ENCODE results near the gene ODAD4. TPM values are rescaled to one million over a fixed set of nuclear protein-coding genes. Genes with fewer than 3 reads are reported as not detected.

The ODAD4 gene
- total RNA-seq, 1 donor from 2014 or later, result 1.0 TPM

DNA sequence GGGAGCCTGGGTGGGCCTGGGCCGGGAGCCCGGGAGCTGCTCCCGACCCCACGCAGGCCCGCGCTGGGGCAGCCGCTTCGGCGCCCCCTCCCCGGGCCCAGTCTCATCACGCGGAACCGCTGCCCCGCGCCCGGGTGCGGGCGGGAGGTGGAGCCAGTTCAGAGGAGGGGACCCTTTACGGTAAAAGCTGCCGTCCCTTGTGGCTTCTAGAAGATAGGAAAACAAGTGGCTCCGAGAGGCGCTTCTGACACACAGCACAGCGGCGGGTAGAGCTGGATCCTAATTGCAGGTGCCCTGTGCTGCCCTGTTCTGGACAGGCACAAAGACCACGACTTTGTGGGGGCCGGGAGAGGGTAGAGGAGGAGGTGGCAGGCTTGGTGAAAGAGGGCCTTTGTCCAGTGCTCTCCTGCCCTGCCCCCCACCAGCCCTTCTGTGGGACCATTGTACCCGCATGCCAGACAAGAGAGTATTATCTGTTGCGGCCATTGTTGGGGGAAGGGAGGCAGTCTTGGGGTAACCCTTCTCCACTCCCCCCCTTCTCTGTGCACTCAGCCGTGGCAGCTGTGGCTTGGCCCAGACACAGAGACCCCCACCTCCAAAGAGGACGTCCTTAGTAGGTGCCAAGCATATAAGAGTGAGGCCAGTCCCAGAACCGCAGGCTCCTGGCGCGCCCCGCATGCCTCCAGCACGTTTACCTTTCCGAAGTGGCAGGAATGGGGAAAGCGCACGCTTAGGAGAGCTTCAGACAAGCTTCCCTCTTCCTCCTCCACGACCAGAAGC, 36.9 kb downstream of the ODAD4 start:
- no peaks in the 10 kb centered on the region for H3K27me3 ChIP-seq (ENCODE audit: control insufficient read depth in 3 of 3, insufficient read depth in 3 of 3, low read length in 3 of 3)
- H3K27ac ChIP-seq (ENCODE audit: low read depth, low read length), result peak overlapping the region; percentile 81
- peak overlapping the region; percentile 81 to 83 (median 82) for H3K4me3 ChIP-seq (ENCODE audit: low read length in 3 of 3)
- H3K36me3 ChIP-seq (ENCODE audit: control insufficient read depth in 3 of 3, insufficient read depth in 3 of 3, low read length in 3 of 3), result peaks cover 9 to 25% (median 18%) of the 10 kb centered on the region in 3 donors
- peaks cover 45 to 50% (median 49%) of the 10 kb centered on the region in 3 donors for H3K4me1 ChIP-seq (ENCODE audit: control insufficient read depth in 3 of 3, insufficient read depth in 3 of 3, low read length in 3 of 3)
- H3K9me3 ChIP-seq (ENCODE audit: control insufficient read depth in 3 of 3, low read length in 3 of 3), result no peaks in the 10 kb centered on the region
- H3K9ac ChIP-seq (ENCODE audit: low read depth in 1 of 3, low read length in 3 of 3), result peak overlapping the region; percentile 92 to 95 (median 92)

DNA sequence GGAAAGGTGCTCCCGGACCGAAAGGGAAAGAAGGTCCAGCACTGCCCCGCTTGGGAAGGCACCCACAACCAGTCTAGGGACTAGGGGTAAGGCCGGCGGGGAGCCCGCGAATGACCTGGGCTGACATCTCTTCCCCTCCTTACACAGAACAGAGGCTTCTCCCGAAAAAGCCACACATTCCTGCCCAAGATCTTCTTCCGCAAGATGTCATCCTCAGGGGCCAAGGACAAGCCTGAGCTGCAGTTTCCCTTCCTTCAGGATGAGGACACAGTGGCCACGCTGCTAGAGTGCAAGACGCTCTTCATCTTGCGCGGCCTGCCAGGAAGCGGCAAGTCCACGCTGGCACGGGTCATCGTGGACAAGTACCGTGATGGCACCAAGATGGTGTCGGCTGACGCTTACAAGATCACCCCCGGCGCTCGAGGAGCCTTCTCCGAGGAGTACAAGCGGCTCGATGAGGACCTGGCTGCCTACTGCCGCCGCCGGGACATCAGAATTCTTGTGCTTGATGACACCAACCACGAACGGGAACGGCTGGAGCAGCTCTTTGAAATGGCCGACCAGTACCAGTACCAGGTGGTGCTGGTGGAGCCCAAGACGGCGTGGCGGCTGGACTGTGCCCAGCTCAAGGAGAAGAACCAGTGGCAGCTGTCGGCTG, 37.6 kb downstream of the ODAD4 start:
- Histone ChIP-seq H3K27me3 (ENCODE audit: control insufficient read depth in 3 of 3, insufficient read depth in 3 of 3, low read length in 3 of 3) (no peaks in the 10 kb centered on the region), H3K4me1 (ENCODE audit: control insufficient read depth in 3 of 3, insufficient read depth in 3 of 3, low read length in 3 of 3) (peaks cover 45 to 50% (median 49%) of the 10 kb centered on the region in 3 donors), H3K9me3 (ENCODE audit: control insufficient read depth in 3 of 3, low read length in 3 of 3) (no peaks in the 10 kb centered on the region), H3K36me3 (ENCODE audit: control insufficient read depth in 3 of 3, insufficient read depth in 3 of 3, low read length in 3 of 3) (peaks cover 10 to 29% (median 25%) of the 10 kb centered on the region in 3 donors), H3K4me3 (ENCODE audit: low read length in 3 of 3) (peak overlapping the region; percentile 43 to 83 (median 82)), H3K27ac (ENCODE audit: low read depth, low read length) (peak overlapping the region; percentile 81), H3K9ac (ENCODE audit: low read depth in 1 of 3, low read length in 3 of 3) (peak overlapping the region; percentile 33 to 95 (median 92))

DNA sequence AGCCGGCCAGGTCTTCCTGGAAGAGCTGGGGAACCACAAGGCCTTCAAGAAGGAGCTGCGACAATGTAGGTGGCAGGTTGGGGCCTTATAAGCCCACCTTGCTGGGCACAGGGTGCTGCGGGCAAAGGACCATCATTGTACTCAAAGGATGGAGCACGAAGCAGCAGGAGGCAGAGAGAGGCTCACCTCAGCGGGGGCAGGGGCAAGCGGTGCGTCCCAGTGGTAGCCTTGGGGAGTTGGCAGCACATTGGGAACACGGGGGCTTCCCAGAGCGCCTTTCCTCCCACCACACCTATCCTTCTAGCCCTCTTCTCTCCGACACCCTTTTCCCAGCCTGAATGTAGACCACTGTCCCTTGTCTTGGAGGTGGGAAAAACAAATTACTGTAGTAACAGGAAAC, 38.3 kb downstream of the ODAD4 start:
- Histone ChIP-seq H3K9ac (ENCODE audit: low read depth in 1 of 3, low read length in 3 of 3) (no peak overlapping the region), H3K27me3 (ENCODE audit: control insufficient read depth in 3 of 3, insufficient read depth in 3 of 3, low read length in 3 of 3) (no peaks in the 10 kb centered on the region), H3K9me3 (ENCODE audit: control insufficient read depth in 3 of 3, low read length in 3 of 3) (no peaks in the 10 kb centered on the region), H3K4me1 (ENCODE audit: control insufficient read depth in 3 of 3, insufficient read depth in 3 of 3, low read length in 3 of 3) (peaks cover 50 to 56% (median 54%) of the 10 kb centered on the region in 3 donors), H3K36me3 (ENCODE audit: control insufficient read depth in 3 of 3, insufficient read depth in 3 of 3, low read length in 3 of 3) (peaks cover 16 to 32% (median 26%) of the 10 kb centered on the region in 3 donors), H3K27ac (ENCODE audit: low read depth, low read length) (no peak overlapping the region), H3K4me3 (ENCODE audit: low read length in 3 of 3) (no peak overlapping the region)

- Histone ChIP-seq H3K27ac (ENCODE audit: low read depth, low read length) (no peak overlapping the region), H3K9me3 (ENCODE audit: control insufficient read depth in 3 of 3, low read length in 3 of 3) (no peaks in the 10 kb centered on the region), H3K4me3 (ENCODE audit: low read length in 3 of 3) (no peak overlapping the region), H3K36me3 (ENCODE audit: control insufficient read depth in 3 of 3, insufficient read depth in 3 of 3, low read length in 3 of 3) (peaks cover 36 to 55% (median 44%) of the 10 kb centered on the region in 3 donors), H3K9ac (ENCODE audit: low read depth in 1 of 3, low read length in 3 of 3) (peak overlapping the region in 1 of 3 donors; percentile 8), H3K4me1 (ENCODE audit: control insufficient read depth in 3 of 3, insufficient read depth in 3 of 3, low read length in 3 of 3) (peaks cover 55 to 69% (median 67%) of the 10 kb centered on the region in 3 donors), H3K27me3 (ENCODE audit: control insufficient read depth in 3 of 3, insufficient read depth in 3 of 3, low read length in 3 of 3) (no peaks in the 10 kb centered on the region)
Measured at GRCh38 chr17:41970901-41971331, 40.5 kb downstream of the ODAD4 start.

GRCh38 chr17:41971721-41972523, 41.5 kb downstream of the ODAD4 start:
- Histone ChIP-seq H3K36me3 (ENCODE audit: control insufficient read depth in 3 of 3, insufficient read depth in 3 of 3, low read length in 3 of 3) (peaks cover 45 to 65% (median 53%) of the 10 kb centered on the region in 3 donors), H3K4me3 (ENCODE audit: low read length in 3 of 3) (peak overlapping the region in 2 of 3 donors; percentile 24 to 29), H3K9me3 (ENCODE audit: control insufficient read depth in 3 of 3, low read length in 3 of 3) (no peaks in the 10 kb centered on the region), H3K4me1 (ENCODE audit: control insufficient read depth in 3 of 3, insufficient read depth in 3 of 3, low read length in 3 of 3) (peaks cover 50 to 67% (median 66%) of the 10 kb centered on the region in 3 donors), H3K9ac (ENCODE audit: low read depth in 1 of 3, low read length in 3 of 3) (peak overlapping the region in 2 of 3 donors; percentile 66 to 80), H3K27me3 (ENCODE audit: control insufficient read depth in 3 of 3, insufficient read depth in 3 of 3, low read length in 3 of 3) (no peaks in the 10 kb centered on the region), H3K27ac (ENCODE audit: low read depth, low read length) (peak overlapping the region; percentile 84)

DNA sequence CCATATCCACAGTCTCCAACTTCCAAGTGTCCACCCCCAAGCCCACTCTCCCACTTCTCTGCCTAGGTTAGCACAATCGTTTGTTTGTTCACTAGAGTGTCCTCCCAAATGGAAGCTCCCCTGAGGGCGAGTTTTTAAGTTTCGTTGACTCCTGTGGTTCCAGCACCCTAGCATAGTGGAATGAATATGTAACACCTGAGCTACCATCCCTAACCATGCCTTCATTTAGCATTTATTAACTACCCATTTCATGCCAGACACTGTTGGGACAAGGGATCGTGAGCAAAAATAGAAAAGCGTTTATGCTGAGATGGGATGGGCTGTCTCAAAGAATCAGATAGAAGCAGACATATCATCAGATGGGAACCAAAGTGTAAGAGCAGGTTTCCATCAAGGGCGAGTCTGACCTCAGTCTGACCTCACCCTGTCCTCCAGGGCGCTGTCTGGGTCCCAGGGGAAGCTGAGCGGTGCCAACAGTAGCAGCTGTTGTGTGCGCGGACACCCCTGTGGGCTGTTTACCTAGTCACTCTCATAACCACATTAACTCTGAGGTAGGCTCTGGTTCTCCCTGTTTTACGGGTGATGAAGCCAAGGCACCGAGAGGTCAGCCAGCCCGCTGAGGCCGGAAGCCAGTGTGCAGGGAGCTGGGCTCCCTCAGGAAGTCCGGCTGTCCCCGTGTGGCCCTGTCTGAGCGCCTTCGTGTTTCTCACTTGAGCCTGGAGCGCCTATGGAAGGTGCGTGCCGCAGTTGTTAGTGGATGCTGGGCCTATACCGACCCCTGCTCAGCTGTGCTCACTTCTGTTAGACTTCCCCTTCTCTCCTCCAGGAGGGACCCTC, 42.4 kb downstream of the ODAD4 start:
- Histone ChIP-seq H3K4me3 (ENCODE audit: low read length in 3 of 3) (peak overlapping the region; percentile 24 to 58 (median 35)), H3K9me3 (ENCODE audit: control insufficient read depth in 3 of 3, low read length in 3 of 3) (no peaks in the 10 kb centered on the region), H3K4me1 (ENCODE audit: control insufficient read depth in 3 of 3, insufficient read depth in 3 of 3, low read length in 3 of 3) (peaks cover 45 to 60% (median 59%) of the 10 kb centered on the region in 3 donors), H3K36me3 (ENCODE audit: control insufficient read depth in 3 of 3, insufficient read depth in 3 of 3, low read length in 3 of 3) (peaks cover 52 to 70% (median 62%) of the 10 kb centered on the region in 3 donors), H3K27me3 (ENCODE audit: control insufficient read depth in 3 of 3, insufficient read depth in 3 of 3, low read length in 3 of 3) (no peaks in the 10 kb centered on the region), H3K27ac (ENCODE audit: low read depth, low read length) (peak overlapping the region; percentile 84), H3K9ac (ENCODE audit: low read depth in 1 of 3, low read length in 3 of 3) (peak overlapping the region; percentile 58 to 80 (median 71))

DNA sequence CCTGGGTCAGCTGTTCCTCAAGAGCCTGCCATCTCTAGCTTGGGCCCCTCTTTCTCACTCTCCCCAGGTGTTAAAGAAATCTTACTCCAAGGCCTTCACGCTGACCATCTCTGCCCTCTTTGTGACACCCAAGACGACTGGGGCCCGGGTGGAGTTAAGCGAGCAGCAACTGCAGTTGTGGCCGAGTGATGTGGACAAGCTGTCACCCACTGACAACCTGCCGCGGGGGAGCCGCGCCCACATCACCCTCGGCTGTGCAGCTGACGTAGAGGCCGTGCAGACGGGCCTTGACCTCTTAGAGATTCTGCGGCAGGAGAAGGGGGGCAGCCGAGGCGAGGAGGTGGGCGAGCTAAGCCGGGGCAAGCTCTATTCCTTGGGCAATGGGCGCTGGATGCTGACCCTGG, 43.0 kb downstream of the ODAD4 start:
- H3K4me3 ChIP-seq (ENCODE audit: low read length in 3 of 3), result peak overlapping the region; percentile 3 to 58 (median 35)
- peak overlapping the region; percentile 84 for H3K27ac ChIP-seq (ENCODE audit: low read depth, low read length)
- no peaks in the 10 kb centered on the region for H3K9me3 ChIP-seq (ENCODE audit: control insufficient read depth in 3 of 3, low read length in 3 of 3)
- H3K9ac ChIP-seq (ENCODE audit: low read depth in 1 of 3, low read length in 3 of 3), result peak overlapping the region; percentile 58 to 80 (median 71)
- peaks cover 38 to 54% (median 53%) of the 10 kb centered on the region in 3 donors for H3K4me1 ChIP-seq (ENCODE audit: control insufficient read depth in 3 of 3, insufficient read depth in 3 of 3, low read length in 3 of 3)
- no peaks in the 10 kb centered on the region for H3K27me3 ChIP-seq (ENCODE audit: control insufficient read depth in 3 of 3, insufficient read depth in 3 of 3, low read length in 3 of 3)
- H3K36me3 ChIP-seq (ENCODE audit: control insufficient read depth in 3 of 3, insufficient read depth in 3 of 3, low read length in 3 of 3), result peaks cover 52 to 70% (median 63%) of the 10 kb centered on the region in 3 donors

GRCh38 chr17:41974031-41974430, 43.6 kb downstream of the ODAD4 start:
- Histone ChIP-seq H3K36me3 (ENCODE audit: control insufficient read depth in 3 of 3, insufficient read depth in 3 of 3, low read length in 3 of 3) (peaks cover 49 to 66% (median 60%) of the 10 kb centered on the region in 3 donors), H3K9me3 (ENCODE audit: control insufficient read depth in 3 of 3, low read length in 3 of 3) (no peaks in the 10 kb centered on the region), H3K9ac (ENCODE audit: low read depth in 1 of 3, low read length in 3 of 3) (peak overlapping the region in 1 of 3 donors; percentile 80), H3K4me3 (ENCODE audit: low read length in 3 of 3) (no peak overlapping the region), H3K27me3 (ENCODE audit: control insufficient read depth in 3 of 3, insufficient read depth in 3 of 3, low read length in 3 of 3) (no peaks in the 10 kb centered on the region), H3K27ac (ENCODE audit: low read depth, low read length) (peak overlapping the region; percentile 84), H3K4me1 (ENCODE audit: control insufficient read depth in 3 of 3, insufficient read depth in 3 of 3, low read length in 3 of 3) (peaks cover 33 to 49% (median 48%) of the 10 kb centered on the region in 3 donors)

DNA sequence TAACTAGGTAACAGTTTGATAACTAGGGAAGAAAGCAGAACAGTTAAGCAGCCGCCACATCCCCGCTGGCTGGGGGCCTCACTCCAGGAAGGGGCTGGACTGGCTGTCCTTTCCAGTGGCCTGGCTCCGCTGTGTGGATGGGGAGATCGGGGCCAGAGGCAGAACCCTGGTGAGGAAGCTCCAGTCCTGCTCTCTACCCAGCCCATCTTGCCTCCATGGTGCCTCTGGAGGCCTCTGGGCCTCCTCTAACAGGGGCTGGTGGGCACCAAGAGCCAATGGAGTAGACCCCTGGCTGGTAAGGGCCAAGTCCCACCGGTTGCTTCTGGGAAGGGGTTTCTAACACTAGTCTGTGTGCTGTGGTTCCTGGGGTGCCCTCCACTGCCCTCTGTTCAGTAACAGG, 44.2 kb downstream of the ODAD4 start:
- H3K27ac ChIP-seq (ENCODE audit: low read depth, low read length), result peak overlapping the region; percentile 37

More for the DNA sequence above, 44.2 kb downstream of the ODAD4 start:
- H3K4me3 ChIP-seq (ENCODE audit: low read length in 3 of 3), result no peak overlapping the region
- peaks cover 33 to 49% (median 48%) of the 10 kb centered on the region in 3 donors for H3K4me1 ChIP-seq (ENCODE audit: control insufficient read depth in 3 of 3, insufficient read depth in 3 of 3, low read length in 3 of 3)
- peaks cover 49 to 65% (median 60%) of the 10 kb centered on the region in 3 donors for H3K36me3 ChIP-seq (ENCODE audit: control insufficient read depth in 3 of 3, insufficient read depth in 3 of 3, low read length in 3 of 3)
- no peaks in the 10 kb centered on the region for H3K9me3 ChIP-seq (ENCODE audit: control insufficient read depth in 3 of 3, low read length in 3 of 3)
- no peaks in the 10 kb centered on the region for H3K27me3 ChIP-seq (ENCODE audit: control insufficient read depth in 3 of 3, insufficient read depth in 3 of 3, low read length in 3 of 3)
- H3K9ac ChIP-seq (ENCODE audit: low read depth in 1 of 3, low read length in 3 of 3), result peak overlapping the region in 1 of 3 donors; percentile 80

Measured in skeletal muscle tissue (tissue), 4 donors.